Iris pigment epithelial cell (primary cell): Measurements from ENCODE around the gene NOSIP.

ENCODE experiments used
- DNase-seq: peaks from one replicate; pipeline ENCODE4 v3.0.0-alpha.2; 2011; ENCODE audit warnings: low read depth

Gene NOSIP

DNA sequence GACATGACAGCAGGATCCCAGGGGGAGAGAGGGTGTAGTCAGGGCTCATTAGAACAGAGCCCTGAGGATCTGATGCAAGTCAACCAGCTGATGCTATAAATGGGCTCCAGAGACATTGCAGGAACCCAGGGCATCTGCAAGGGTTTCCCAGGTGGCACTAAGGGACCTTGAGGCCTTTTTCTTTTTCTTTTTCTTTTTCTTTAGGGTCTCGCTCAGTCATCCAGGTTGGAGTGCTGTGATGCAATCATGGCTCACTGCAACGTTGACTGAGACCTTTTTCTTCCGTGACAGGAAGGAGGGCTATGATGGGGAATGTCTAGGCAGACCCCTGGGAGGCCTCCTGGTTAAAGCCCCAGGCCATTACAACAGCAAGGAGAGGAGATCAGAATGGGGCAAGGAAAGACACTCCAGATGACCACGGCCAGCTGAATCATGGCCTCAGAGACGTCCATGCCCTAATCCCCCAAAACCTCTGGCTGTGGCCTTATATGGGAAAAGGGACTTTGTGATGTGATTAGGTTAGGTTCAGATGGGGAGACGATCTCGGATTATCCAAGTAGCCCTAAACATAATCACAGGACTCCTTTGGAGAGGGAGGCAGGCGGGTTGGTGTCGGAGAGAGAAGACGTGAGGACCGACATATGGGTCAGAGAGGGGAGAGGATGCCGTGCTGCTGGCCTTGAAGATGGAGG, 72.4 kb downstream of the NOSIP start:
- no peak for DNase-seq

DNA sequence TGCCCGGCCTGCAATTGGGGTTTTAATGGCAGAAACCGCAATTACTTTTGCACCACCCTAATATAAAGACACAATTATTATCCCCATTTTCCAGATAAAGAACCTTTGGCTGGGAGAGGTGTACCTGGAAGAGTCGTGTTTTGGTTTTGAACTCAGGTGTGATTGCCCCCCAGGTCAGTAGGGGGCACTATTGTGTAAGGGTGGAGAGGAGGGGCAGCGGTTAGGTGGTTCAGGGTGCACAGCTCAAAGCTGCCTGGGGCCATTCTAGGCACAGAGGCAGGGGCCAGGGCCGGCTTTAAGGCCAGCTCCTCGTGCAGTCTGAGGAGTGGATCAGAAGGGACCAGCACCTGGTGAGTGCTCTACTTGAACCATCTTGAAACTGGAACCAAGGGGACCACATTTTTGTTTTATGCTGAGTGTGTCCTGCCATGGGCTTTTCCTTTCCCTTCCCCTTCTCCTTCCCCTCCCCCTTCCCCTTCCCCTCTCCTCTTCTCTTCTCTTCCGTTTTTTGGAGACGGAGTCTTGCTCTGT, 73.7 kb downstream of the NOSIP start:
- DNase-seq = no peak
